Parathyroid adenoma (tissue), 2 donors: ENCODE results near the gene MMEL1.

Experiments
- H2AFZ ChIP-seq: fragments of 300-600 bp; sonication (generic); one replicate; pipeline ENCODE4 v1.7.0; 2017; ENCODE audit warnings: antibody characterized with exemption, mild to moderate bottlenecking
- H3K27ac ChIP-seq: fragments of 300-600 bp; sonication (generic); one replicate; pipeline ENCODE4 v1.7.0; 2017
- H3K27me3 ChIP-seq: fragments of 300-600 bp; sonication (generic); one replicate; pipeline ENCODE4 v1.7.0; 2017; ENCODE audit warnings: low read length; ENCODE audit not compliant: control insufficient read depth, insufficient read depth
- H3K36me3 ChIP-seq: fragments of 300-600 bp; sonication (generic); one replicate; pipeline ENCODE4 v1.7.0; 2017; ENCODE audit warnings: low read length; ENCODE audit not compliant: control insufficient read depth, insufficient read depth
- H3K4me1 ChIP-seq: fragments of 300-600 bp; sonication (generic); one replicate; pipeline ENCODE4 v1.7.0; 2017; ENCODE audit warnings: control low read depth
- H3K4me2 ChIP-seq: fragments of 300-600 bp; sonication (generic); one replicate; pipeline ENCODE4 v1.7.0; 2017; ENCODE audit warnings: low read length
- H3K4me3 ChIP-seq: fragments of 300-600 bp; sonication (generic); one replicate; pipeline ENCODE4 v1.7.0; 2017; ENCODE audit warnings: low read depth, low read length
- H3K79me2 ChIP-seq: fragments of 300-600 bp; sonication (generic); one replicate; pipeline ENCODE4 v1.7.0; 2017; ENCODE audit warnings: control low read depth
- H3K9ac ChIP-seq: fragments of 300-600 bp; sonication (generic); one replicate; pipeline ENCODE4 v1.7.0; 2017; ENCODE audit warnings: mild to moderate bottlenecking
- H3K9me3 ChIP-seq: fragments of 300-600 bp; sonication (generic); one replicate; pipeline ENCODE4 v1.7.0; 2017; ENCODE audit warnings: low read length; ENCODE audit not compliant: control insufficient read depth
- CTCF ChIP-seq: fragments of 300-600 bp; sonication (generic); IDR thresholded peaks from one replicate; pipeline ENCODE4 v1.7.0; 2017; ENCODE audit warnings: antibody characterized with exemption, mild to moderate bottlenecking
- donor health status: primary hyperparathyroidism.

The MMEL1 gene

GRCh38 chr1:2604844-2605508 is 27.8 kb downstream of the MMEL1 start:
- H3K27ac ChIP-seq = no peak overlapping the region

GRCh38 chr1:2604156-2604843 is 28.5 kb downstream of the MMEL1 start:
- H3K4me2 ChIP-seq = no peak overlapping the region
- no peak for TF ChIP-seq CTCF
- no peaks in the 10 kb centered on the region for H3K27me3 ChIP-seq
- no peak overlapping the region for H2AFZ ChIP-seq
- no peaks in the 10 kb centered on the region for H3K4me1 ChIP-seq
- H3K9ac ChIP-seq = no peak overlapping the region
- H3K9me3 ChIP-seq = no peaks in the 10 kb centered on the region
- H3K27ac ChIP-seq = no peak overlapping the region
- H3K36me3 ChIP-seq = no peaks in the 10 kb centered on the region
- no peaks in the 10 kb centered on the region for H3K79me2 ChIP-seq
- H3K4me3 ChIP-seq = no peak overlapping the region

More at GRCh38 chr1:2604844-2605508, 27.8 kb downstream of the MMEL1 start:
- no peak for TF ChIP-seq CTCF
- H3K4me1 ChIP-seq = no peaks in the 10 kb centered on the region
- H3K79me2 ChIP-seq = no peaks in the 10 kb centered on the region
- no peak overlapping the region for H2AFZ ChIP-seq
- no peaks in the 10 kb centered on the region for H3K9me3 ChIP-seq
- H3K36me3 ChIP-seq = no peaks in the 10 kb centered on the region
- H3K9ac ChIP-seq = no peak overlapping the region
- H3K4me2 ChIP-seq = no peak overlapping the region
- H3K27me3 ChIP-seq = no peaks in the 10 kb centered on the region
- no peak overlapping the region for H3K4me3 ChIP-seq

DNA sequence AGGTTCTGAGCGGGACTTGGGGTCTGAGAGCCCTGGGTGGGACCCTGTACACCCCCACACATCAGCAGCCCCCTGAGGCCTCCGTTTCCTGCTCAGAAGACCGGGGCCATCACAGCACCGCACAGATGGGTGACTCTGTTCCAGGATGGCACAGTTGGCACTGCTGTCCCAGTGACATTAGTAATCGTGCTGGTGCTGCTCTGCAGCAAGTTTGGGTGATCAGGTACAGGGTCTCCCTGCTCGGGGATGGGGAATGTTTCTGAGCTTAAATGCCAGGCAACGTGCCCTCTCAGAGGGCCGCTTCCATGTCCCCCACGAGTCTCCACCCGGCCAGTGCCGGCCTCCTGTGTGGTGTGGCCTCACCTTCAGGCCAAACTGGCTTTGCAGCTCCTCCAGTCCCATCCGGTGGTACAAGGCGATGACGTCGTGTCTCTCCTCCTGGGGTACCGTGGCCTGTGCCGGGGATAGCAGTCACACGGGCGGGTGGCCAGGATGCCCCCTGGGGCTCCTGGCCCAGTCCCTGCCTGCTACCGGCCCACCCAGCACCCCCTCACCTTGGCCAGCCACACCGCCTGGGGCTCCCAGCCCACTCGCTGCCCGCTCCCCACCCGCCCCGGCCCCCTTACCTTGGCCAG is 29.2 kb downstream of the MMEL1 start:
- no peaks in the 10 kb centered on the region for H3K27me3 ChIP-seq

DNA sequence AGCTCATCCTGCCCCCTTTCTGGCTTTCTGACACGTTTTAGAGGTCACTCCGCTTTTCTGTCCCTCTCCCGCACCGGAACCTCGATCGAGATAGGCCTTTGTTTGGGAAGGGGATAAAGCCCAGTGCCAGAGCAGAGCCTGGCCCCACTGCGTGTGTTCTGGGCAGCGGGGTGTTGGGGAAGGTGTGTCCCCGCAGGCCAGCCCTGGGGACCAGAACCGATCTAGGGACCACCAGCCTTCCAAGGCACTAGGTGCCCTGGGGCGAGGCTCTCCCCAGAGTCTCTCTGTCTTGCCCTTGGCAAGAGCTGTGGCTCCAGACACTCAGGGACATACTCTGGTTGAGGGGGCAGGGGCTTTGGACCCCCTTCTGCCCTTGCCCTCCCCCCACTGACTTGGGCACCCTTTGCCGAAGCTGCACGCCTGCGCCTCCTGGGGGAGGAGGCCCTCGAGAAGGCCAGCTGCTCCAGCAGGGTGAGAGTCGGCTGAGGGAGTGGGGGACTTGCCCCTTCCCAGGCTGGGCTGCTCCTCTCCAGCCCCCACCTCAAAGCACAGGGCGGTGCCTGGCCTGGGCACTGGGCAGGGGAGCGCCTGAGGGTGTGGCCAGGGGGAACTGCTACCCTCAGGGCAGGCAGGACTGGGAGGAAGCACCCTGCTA is 29.8 kb downstream of the MMEL1 start:
- Histone ChIP-seq H3K4me2 (no peak overlapping the region), H3K79me2 (no peaks in the 10 kb centered on the region), H2AFZ (no peak overlapping the region), H3K9ac (no peak overlapping the region), H3K4me1 (no peaks in the 10 kb centered on the region), H3K9me3 (no peaks in the 10 kb centered on the region), H3K4me3 (no peak overlapping the region), H3K36me3 (no peaks in the 10 kb centered on the region), H3K27me3 (no peaks in the 10 kb centered on the region), H3K27ac (no peak overlapping the region)
- no peak for TF ChIP-seq CTCF

More for the DNA sequence above, 29.2 kb downstream of the MMEL1 start:
- H3K9ac ChIP-seq = no peak overlapping the region
- no peak overlapping the region for H3K27ac ChIP-seq
- no peaks in the 10 kb centered on the region for H3K4me1 ChIP-seq
- no peak overlapping the region for H2AFZ ChIP-seq
- no peaks in the 10 kb centered on the region for H3K36me3 ChIP-seq
- H3K79me2 ChIP-seq = no peaks in the 10 kb centered on the region
- no peak overlapping the region for H3K4me3 ChIP-seq
- TF ChIP-seq CTCF = no peak
- H3K9me3 ChIP-seq = no peaks in the 10 kb centered on the region
- no peak overlapping the region for H3K4me2 ChIP-seq
